A673 (cell line): ENCODE data around the gene EIF2D. TPM values are rescaled to one million over a fixed set of nuclear protein-coding genes. Genes with fewer than 3 reads are reported as not detected.

ENCODE experiments used
- BruUV-seq: library from RNA; stranded (reverse); fragments of 400-500 nt; replicated peaks from 2 replicates; lab custom pipeline; 2021; lab: Mats Ljungman, UMichigan
- CTCF ChIA-PET: fragments of 300-600 bp; sonication (Branson Sonifier 250); formaldehyde crosslinking; loops from one replicate; lab custom pipeline; 2022; ENCODE audit warnings: antibody characterized with exemption; lab: Charles Lee
- POLR2A ChIA-PET: fragments of 300-600 bp; sonication (Branson Sonifier 250); formaldehyde crosslinking; loops from one replicate; lab custom pipeline; 2022; ENCODE audit warnings: antibody characterized with exemption; ENCODE audit not compliant: low non-redundant PET; lab: Charles Lee
- DNase-seq: peaks from one replicate; pipeline ENCODE4 v3.0.0-alpha.2; 2015; ENCODE audit warnings: low spot score
- H3K27ac ChIP-seq: fragments of 200-600 bp; sonication (generic); 2 replicates; pipeline ENCODE4 v1.5.1; 2016; ENCODE audit warnings: mixed run types, low read depth, mild to moderate bottlenecking, mixed read lengths, antibody characterized with exemption, low read length; ENCODE audit not compliant: poor library complexity, severe bottlenecking
- H3K27me3 ChIP-seq: fragments of 200-600 bp; sonication (generic); replicated peaks from 2 replicates; pipeline ENCODE4 v1.6.1; 2017; ENCODE audit warnings: mixed run types, low read depth, mild to moderate bottlenecking, mixed read lengths, antibody characterized with exemption, low read length; ENCODE audit not compliant: insufficient read depth, poor library complexity
- H3K36me3 ChIP-seq: fragments of 200-600 bp; sonication (generic); 2 replicates; pipeline ENCODE4 v1.6.1; 2016; ENCODE audit warnings: mixed run types, mild to moderate bottlenecking, mixed read lengths, antibody characterized with exemption, low read length; ENCODE audit not compliant: insufficient read depth, poor library complexity, severe bottlenecking
- H3K4me1 ChIP-seq: fragments of 200-600 bp; sonication (generic); 2 replicates; pipeline ENCODE4 v1.6.1; 2017; ENCODE audit warnings: mixed run types, mild to moderate bottlenecking, mixed read lengths, antibody characterized with exemption, low read length; ENCODE audit not compliant: insufficient read depth, poor library complexity, severe bottlenecking
- H3K4me3 ChIP-seq: fragments of 200-600 bp; sonication (generic); 2 replicates; pipeline ENCODE4 v1.5.1; 2016; ENCODE audit warnings: low read depth, mixed run types, mild to moderate bottlenecking, mixed read lengths, low read length; ENCODE audit not compliant: poor library complexity, severe bottlenecking
- H3K9me3 ChIP-seq: fragments of 200-600 bp; sonication (generic); 2 replicates; pipeline ENCODE4 v1.6.1; 2016; ENCODE audit warnings: mixed run types, low read depth, mild to moderate bottlenecking, mixed read lengths, antibody characterized with exemption, low read length; ENCODE audit not compliant: poor library complexity, severe bottlenecking
- EZH2 ChIP-seq: fragments of 200-600 bp; sonication (generic); IDR thresholded peaks from 2 replicates; pipeline ENCODE4 v1.6.1; 2017; ENCODE audit warnings: borderline replicate concordance, low read depth, mild to moderate bottlenecking, mixed read lengths, antibody characterized with exemption, low read length; ENCODE audit not compliant: poor library complexity, severe bottlenecking
- intact Hi-C: fragments of 100-400 bp; cut with micrococcal nuclease; formaldehyde crosslinking; loops from one replicate; pipeline ENCODE4 v1.10.0; 2022; ENCODE audit not compliant: unreplicated experiment
- total RNA-seq: library from RNA; stranded (reverse); gene quantifications from 2 replicates; pipeline ENCODE4 v1.2.3, GENCODE V29; 2021
- TF ChIP-seq, protein P1 (sequence below): fragments of 300-800, 200-600 bp; sonication (generic); conservative IDR thresholded peaks from 2 replicates; pipeline ENCODE4 v1.5.1; 2017; ENCODE audit warnings: low read depth, mild to moderate bottlenecking, antibody characterized with exemption, low read length, moderate library complexity, mixed read lengths

EIF2D gene
- total RNA-seq, 1 experiment from 2014 or later, result 32.6 TPM

DNA sequence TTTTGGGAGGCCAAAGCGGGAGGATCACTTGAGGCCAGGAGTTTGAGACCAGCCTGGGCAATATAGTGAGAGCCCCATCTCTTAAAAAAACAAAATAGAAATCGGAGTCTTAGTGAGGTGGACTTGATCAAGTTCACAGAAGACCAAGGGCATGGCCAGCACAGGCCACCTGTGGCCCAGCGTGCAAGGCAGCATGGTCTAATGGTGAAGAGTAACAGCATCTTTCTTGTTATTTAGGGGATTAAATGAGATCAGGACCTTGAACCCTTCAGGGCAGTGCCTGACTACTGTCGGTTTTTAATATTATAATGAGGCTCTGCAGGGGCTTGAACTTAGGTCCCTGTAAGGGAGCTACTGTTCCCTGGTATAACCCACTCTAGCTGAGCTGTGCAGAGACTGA, 38.5 kb downstream of the EIF2D start:
- Histone ChIP-seq H3K4me1 (peaks cover 19% of the 10 kb centered on the region), H3K36me3 (no peaks in the 10 kb centered on the region), H3K27me3 (no peaks in the 10 kb centered on the region), H3K27ac (no peak overlapping the region), H3K4me3 (no peak overlapping the region), H3K9me3 (no peaks in the 10 kb centered on the region)
- DNase-seq, result no peak
- no peak for TF ChIP-seq EZH2
- TF ChIP-seq, protein P1, sequence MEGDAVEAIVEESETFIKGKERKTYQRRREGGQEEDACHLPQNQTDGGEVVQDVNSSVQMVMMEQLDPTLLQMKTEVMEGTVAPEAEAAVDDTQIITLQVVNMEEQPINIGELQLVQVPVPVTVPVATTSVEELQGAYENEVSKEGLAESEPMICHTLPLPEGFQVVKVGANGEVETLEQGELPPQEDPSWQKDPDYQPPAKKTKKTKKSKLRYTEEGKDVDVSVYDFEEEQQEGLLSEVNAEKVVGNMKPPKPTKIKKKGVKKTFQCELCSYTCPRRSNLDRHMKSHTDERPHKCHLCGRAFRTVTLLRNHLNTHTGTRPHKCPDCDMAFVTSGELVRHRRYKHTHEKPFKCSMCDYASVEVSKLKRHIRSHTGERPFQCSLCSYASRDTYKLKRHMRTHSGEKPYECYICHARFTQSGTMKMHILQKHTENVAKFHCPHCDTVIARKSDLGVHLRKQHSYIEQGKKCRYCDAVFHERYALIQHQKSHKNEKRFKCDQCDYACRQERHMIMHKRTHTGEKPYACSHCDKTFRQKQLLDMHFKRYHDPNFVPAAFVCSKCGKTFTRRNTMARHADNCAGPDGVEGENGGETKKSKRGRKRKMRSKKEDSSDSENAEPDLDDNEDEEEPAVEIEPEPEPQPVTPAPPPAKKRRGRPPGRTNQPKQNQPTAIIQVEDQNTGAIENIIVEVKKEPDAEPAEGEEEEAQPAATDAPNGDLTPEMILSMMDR, result no peak
- ChIA-PET CTCF (no interaction called here), POLR2A (no interaction called here)
- BruUV-seq, result no TSS peak
- intact Hi-C loops, result no loop called here

- no peak overlapping the region for H3K4me3 ChIP-seq
- ChIA-PET POLR2A (no interaction called here), CTCF (no interaction called here)
- BruUV-seq, result no TSS peak
- H3K27me3 ChIP-seq, result no peaks in the 10 kb centered on the region
- TF ChIP-seq, protein P1, result no peak
- TF ChIP-seq EZH2, result no peak
- H3K27ac ChIP-seq, result no peak overlapping the region
- DNase-seq, result no peak
- intact Hi-C loops, result no loop called here
- no peaks in the 10 kb centered on the region for H3K36me3 ChIP-seq
- H3K9me3 ChIP-seq, result no peaks in the 10 kb centered on the region
- peaks cover 19% of the 10 kb centered on the region for H3K4me1 ChIP-seq
Observed at GRCh38 chr1:206573319-206573718, 38.9 kb downstream of the EIF2D start.

DNA sequence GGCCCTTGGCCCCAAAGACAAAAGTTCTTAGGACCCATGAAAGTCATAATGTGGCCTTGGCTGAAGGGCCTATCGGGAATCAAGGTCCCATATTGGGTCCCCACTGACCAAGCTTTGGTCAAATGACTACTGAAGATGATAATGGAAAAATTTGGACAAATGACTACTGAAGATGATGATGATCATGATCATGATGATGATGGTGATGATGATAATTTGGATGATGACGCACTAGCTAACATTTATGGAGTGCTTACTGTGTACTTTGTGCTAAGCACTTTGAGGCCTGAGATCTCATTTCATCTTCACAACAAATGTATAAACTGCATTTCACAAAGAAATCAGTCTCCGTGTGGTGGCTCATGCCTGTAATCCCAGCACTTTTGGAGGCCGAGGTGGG, 39.4 kb downstream of the EIF2D start:
- H3K36me3 ChIP-seq, result no peaks in the 10 kb centered on the region
- TF ChIP-seq, protein P1, result no peak
- TF ChIP-seq EZH2, result no peak
- no TSS peak for BruUV-seq
- POLR2A ChIA-PET, result no interaction called here
- peaks cover 19% of the 10 kb centered on the region for H3K4me1 ChIP-seq
- no peak for DNase-seq
- intact Hi-C loops, result no loop called here
- H3K4me3 ChIP-seq, result no peak overlapping the region
- no peak overlapping the region for H3K27ac ChIP-seq
- no peaks in the 10 kb centered on the region for H3K9me3 ChIP-seq
- CTCF ChIA-PET, result no interaction called here
- H3K27me3 ChIP-seq, result no peaks in the 10 kb centered on the region
